H9 (cell line): Measurements from ENCODE around the gene DTNA. TPM values are rescaled to one million over a fixed set of nuclear protein-coding genes. Genes with fewer than 3 reads are reported as not detected.
A peak's percentile ranks its signal among the peaks of the same experiment; 100 is the strongest.

Source experiments
- DNase-seq: peaks from one replicate; pipeline ENCODE4 v3.0.0-alpha.2; 2017
- H2AFZ ChIP-seq: one replicate; pipeline ENCODE4 v1.6.1; 2013; ENCODE audit warnings: mild to moderate bottlenecking, low read length, control low read depth, moderate library complexity
- H2AK5ac ChIP-seq: 2 replicates; pipeline ENCODE4 v1.6.1; 2013; ENCODE audit warnings: low read length, control low read depth, mixed read lengths; ENCODE audit not compliant: insufficient read length
- H2BK120ac ChIP-seq: one replicate; pipeline ENCODE4 v1.6.1; 2013; ENCODE audit warnings: low read depth, mild to moderate bottlenecking, low read length, control low read depth, inconsistent platforms; ENCODE audit not compliant: poor library complexity, severe bottlenecking
- H2BK12ac ChIP-seq: 2 replicates; pipeline ENCODE4 v1.6.1; 2013; ENCODE audit warnings: low read length, control low read depth, mixed read lengths, low read depth; ENCODE audit not compliant: insufficient read length
- H2BK15ac ChIP-seq: 2 replicates; pipeline ENCODE4 v1.6.1; 2013; ENCODE audit warnings: low read depth, low read length, control low read depth
- H2BK20ac ChIP-seq: one replicate; pipeline ENCODE4 v1.6.1; 2013; ENCODE audit warnings: low read depth, mild to moderate bottlenecking, low read length, control low read depth, inconsistent platforms; ENCODE audit not compliant: poor library complexity, severe bottlenecking
- H2BK5ac ChIP-seq: 2 replicates; pipeline ENCODE4 v1.6.1; 2013; ENCODE audit warnings: low read length, control low read depth, mixed read lengths; ENCODE audit not compliant: insufficient read length
- H3K14ac ChIP-seq: 2 replicates; pipeline ENCODE4 v1.6.1; 2013; ENCODE audit warnings: low read length, control low read depth; ENCODE audit not compliant: insufficient read depth
- H3K18ac ChIP-seq: 2 replicates; pipeline ENCODE4 v1.6.1; 2013; ENCODE audit warnings: low read depth, mild to moderate bottlenecking, mixed read lengths, low read length, control low read depth; ENCODE audit not compliant: insufficient read length
- H3K23ac ChIP-seq: 2 replicates; pipeline ENCODE4 v1.6.1; 2013; ENCODE audit warnings: low read length, control low read depth, mixed read lengths, low read depth; ENCODE audit not compliant: insufficient read length
- H3K23me2 ChIP-seq: 2 replicates; pipeline ENCODE4 v1.6.1; 2013; ENCODE audit warnings: low read depth, mild to moderate bottlenecking, mixed read lengths, low read length, control low read depth; ENCODE audit not compliant: insufficient read length, poor library complexity, severe bottlenecking
- H3K27ac ChIP-seq: 2 replicates; pipeline ENCODE4 v1.5.1; 2013; ENCODE audit warnings: low read length, control low read depth, mixed read lengths, low read depth; ENCODE audit not compliant: insufficient read length
- H3K27me3 ChIP-seq: 2 replicates; pipeline ENCODE4 v1.6.1; 2013; ENCODE audit warnings: low read length, control low read depth, inconsistent platforms; ENCODE audit not compliant: insufficient read depth
- H3K4ac ChIP-seq: 2 replicates; pipeline ENCODE4 v1.6.1; 2013; ENCODE audit warnings: low read depth, mild to moderate bottlenecking, control low read depth, inconsistent platforms, low read length, moderate library complexity
- H3K4me1 ChIP-seq: 2 replicates; pipeline ENCODE4 v1.6.1; 2013; ENCODE audit warnings: low read length, control low read depth, inconsistent platforms; ENCODE audit not compliant: insufficient read depth
- H3K4me2 ChIP-seq: 2 replicates; pipeline ENCODE4 v1.6.1; 2013; ENCODE audit warnings: low read length, control low read depth, mixed read lengths; ENCODE audit not compliant: insufficient read length, insufficient read depth
- H3K56ac ChIP-seq: 2 replicates; pipeline ENCODE4 v1.6.1; 2013; ENCODE audit warnings: low read depth, mild to moderate bottlenecking, mixed read lengths, low read length, control low read depth; ENCODE audit not compliant: insufficient read length
- H3K79me1 ChIP-seq: 2 replicates; pipeline ENCODE4 v1.6.1; 2013; ENCODE audit warnings: low read depth, mild to moderate bottlenecking, moderate library complexity, low read length, control low read depth, inconsistent platforms; ENCODE audit not compliant: insufficient read depth, poor library complexity, severe bottlenecking
- H3K79me2 ChIP-seq: 2 replicates; pipeline ENCODE4 v1.6.1; 2013; ENCODE audit warnings: low read length, control low read depth, inconsistent platforms; ENCODE audit not compliant: insufficient read depth
- H3K9ac ChIP-seq: 2 replicates; pipeline ENCODE4 v1.6.1; 2013; ENCODE audit warnings: low read length, control low read depth, mixed read lengths; ENCODE audit not compliant: insufficient read length; ENCODE audit errors: extremely low read depth
- H3K9me3 ChIP-seq: one replicate; pipeline ENCODE4 v1.6.1; 2013; ENCODE audit warnings: low read depth, low read length, inconsistent platforms; ENCODE audit not compliant: control insufficient read depth
- H3T11ph ChIP-seq: one replicate; pipeline ENCODE4 v1.6.1; 2013; ENCODE audit warnings: mild to moderate bottlenecking, low read length, control low read depth, inconsistent platforms
- H4K20me1 ChIP-seq: one replicate; pipeline ENCODE4 v1.6.1; 2013; ENCODE audit not compliant: control insufficient read depth, insufficient read length, insufficient read depth
- H4K5ac ChIP-seq: 2 replicates; pipeline ENCODE4 v1.6.1; 2013; ENCODE audit warnings: low read depth, mild to moderate bottlenecking, mixed read lengths, low read length, control low read depth; ENCODE audit not compliant: insufficient read length
- H4K8ac ChIP-seq: replicated peaks from 2 replicates; pipeline ENCODE4 v1.6.1; 2013; ENCODE audit warnings: low read length, control low read depth, mixed read lengths, low read depth; ENCODE audit not compliant: insufficient read length
- H4K91ac ChIP-seq: 2 replicates; pipeline ENCODE4 v1.6.1; 2013; ENCODE audit warnings: low read depth, mild to moderate bottlenecking, moderate library complexity, mixed read lengths, low read length, control low read depth; ENCODE audit not compliant: insufficient read length
- H3K27ac Mint-ChIP-seq, 3 experiments: 2 replicates in 2 of 3; 3 replicates in 1 of 3; pipeline ENCODE4 v1.8.0; 2020 to 2021; ENCODE audit warnings: mixed read lengths in 3 of 3, mild to moderate bottlenecking in 1 of 3, moderate library complexity in 1 of 3
- H3K27me3 Mint-ChIP-seq: 2 replicates; pipeline ENCODE4 v1.8.0; 2021; ENCODE audit warnings: low read depth, mild to moderate bottlenecking, moderate library complexity, mixed read lengths
- H3K36me3 Mint-ChIP-seq, 3 experiments: 2 replicates in 2 of 3; 3 replicates in 1 of 3; pipeline ENCODE4 v1.8.0; 2020 to 2021; ENCODE audit warnings: low read depth in 3 of 3, mixed read lengths in 3 of 3; ENCODE audit not compliant: insufficient read depth in 1 of 3
- H3K4me1 Mint-ChIP-seq, 2 experiments: 2 replicates each; pipeline ENCODE4 v1.8.0; 2020; ENCODE audit warnings: mixed read lengths in 2 of 2
- H3K4me3 Mint-ChIP-seq, 2 experiments: 2 replicates in 1 of 2; 3 replicates in 1 of 2; pipeline ENCODE4 v1.8.0; 2020 to 2021; ENCODE audit warnings: mild to moderate bottlenecking in 2 of 2, mixed read lengths in 2 of 2, moderate library complexity in 1 of 2
- H3K9me3 Mint-ChIP-seq, 2 experiments: 2 replicates in 1 of 2; 3 replicates in 1 of 2; pipeline ENCODE4 v1.8.0; 2020; ENCODE audit warnings: mild to moderate bottlenecking in 2 of 2, mixed read lengths in 2 of 2, moderate library complexity in 1 of 2
- CTCF ChIP-seq: fragments of 200-600 bp; sonication (generic); conservative IDR thresholded peaks from 3 replicates; pipeline ENCODE4 v1.8.0; 2021; ENCODE audit warnings: antibody characterized with exemption, mild to moderate bottlenecking
- WGBS: extraction: QIAGEN DNeasy Blood & Tissue Kit; methylation state at CpG from one replicate; pipeline ENCODE4 v1.1.7; 2013; ENCODE audit warnings: missing lambda C conversion rate, low lambda C conversion rate, mixed read lengths; ENCODE audit not compliant: insufficient read length; ENCODE audit errors: extremely low coverage; 5-methylcytosine and 5-hydroxymethylcytosine counted together
- total RNA-seq: library from RNA; stranded (reverse); gene quantifications from 2 replicates; pipeline ENCODE4 v1.2.1, GENCODE V29; 2021

Gene DTNA
- total RNA-seq, 1 experiment from 2014 or later = 25.5 TPM

GRCh38 chr18:34697891-34698290, 12.2 kb upstream of the DTNA start:
- Histone ChIP-seq H4K5ac (no peak overlapping the region), H4K91ac (no peak overlapping the region), H3K79me2 (no peaks in the 10 kb centered on the region), H2BK12ac (no peak overlapping the region), H2AFZ (no peak overlapping the region), H3K79me1 (no peaks in the 10 kb centered on the region), H3K27ac (no peak overlapping the region), H2BK5ac (no peak overlapping the region), H3K4ac (no peak overlapping the region), H3K14ac (no peak overlapping the region), H4K8ac (no peak overlapping the region), H2BK15ac (no peak overlapping the region), H3K23ac (no peak overlapping the region), H3K18ac (no peak overlapping the region), H3K56ac (no peak overlapping the region), H4K20me1 (no peaks in the 10 kb centered on the region), H2BK20ac (no peak overlapping the region), H3K4me2 (no peak overlapping the region), H3K27me3 (no peaks in the 10 kb centered on the region), H2AK5ac (no peak overlapping the region), H3K9me3 (no peaks in the 10 kb centered on the region), H2BK120ac (no peak overlapping the region), H3K23me2 (no peaks in the 10 kb centered on the region), H3T11ph (no peak overlapping the region), H3K9ac (no peak overlapping the region), H3K4me1 (peaks cover 9% of the 10 kb centered on the region)
- H3K4me1 Mint-ChIP-seq = peaks cover 13 to 21% of the 10 kb centered on the region in 2 experiments
- no peak for TF ChIP-seq CTCF
- peaks cover 9 to 17% (median 12%) of the 10 kb centered on the region in 3 experiments; a peak in 6 of 7 replicates for H3K36me3 Mint-ChIP-seq
- no CpG with 5 or more reads among the region's 3 CpGs for whole genome bisulfite sequencing
- no peak for DNase-seq
- H3K27me3 Mint-ChIP-seq = no peaks in the 10 kb centered on the region
- H3K9me3 Mint-ChIP-seq = peaks cover 0 to 2% of the 10 kb centered on the region in 2 experiments; a peak in 3 of 5 replicates
- H3K27ac Mint-ChIP-seq = peak overlapping the region in 1 of 3 experiments; percentile 70; a peak in 2 of 7 replicates
- no peak overlapping the region for H3K4me3 Mint-ChIP-seq
